GM21390 (cell line): Measurements from ENCODE around the gene BIN1.

Source experiments
- ATAC-seq: cut with Tn5 transposase; IDR thresholded peaks from one replicate; pipeline ENCODE4 v1.9.1; 2021; ENCODE audit not compliant: unreplicated experiment

Gene BIN1

DNA sequence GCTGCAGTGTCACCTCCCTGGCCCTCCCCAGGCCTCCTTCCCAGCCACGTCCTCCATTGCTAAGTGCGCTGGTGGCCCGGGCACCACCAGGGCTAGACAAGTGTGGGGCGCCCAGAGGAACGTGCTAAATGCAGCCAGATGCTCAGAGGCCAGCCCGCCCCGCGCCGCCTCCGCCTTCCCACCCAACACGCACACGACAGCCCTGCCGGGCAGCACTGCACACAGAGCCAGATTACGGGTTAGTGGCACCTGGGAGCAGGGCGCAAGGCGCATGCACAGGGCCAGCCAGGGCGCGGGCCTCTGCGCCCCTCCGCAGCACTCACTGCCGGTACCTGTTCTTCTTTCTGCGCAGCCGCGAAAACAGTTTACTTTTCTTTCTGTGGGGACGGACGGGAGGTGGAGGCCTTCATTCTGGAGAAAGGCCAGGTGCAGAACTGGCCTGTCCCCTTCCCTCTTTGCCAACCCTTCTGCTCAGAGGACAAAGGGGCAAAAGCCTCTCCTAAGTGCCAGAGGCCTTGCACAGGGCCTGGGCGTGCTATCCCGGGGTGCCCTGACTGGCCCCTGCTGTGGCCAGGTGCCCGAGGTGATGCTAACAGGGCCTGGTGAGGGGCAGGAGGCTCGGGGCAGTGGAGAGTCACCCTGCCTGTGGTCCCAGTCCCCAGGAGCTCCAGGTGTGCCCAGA, 46.5 kb downstream of the BIN1 start:
- ATAC-seq, result no peak

DNA sequence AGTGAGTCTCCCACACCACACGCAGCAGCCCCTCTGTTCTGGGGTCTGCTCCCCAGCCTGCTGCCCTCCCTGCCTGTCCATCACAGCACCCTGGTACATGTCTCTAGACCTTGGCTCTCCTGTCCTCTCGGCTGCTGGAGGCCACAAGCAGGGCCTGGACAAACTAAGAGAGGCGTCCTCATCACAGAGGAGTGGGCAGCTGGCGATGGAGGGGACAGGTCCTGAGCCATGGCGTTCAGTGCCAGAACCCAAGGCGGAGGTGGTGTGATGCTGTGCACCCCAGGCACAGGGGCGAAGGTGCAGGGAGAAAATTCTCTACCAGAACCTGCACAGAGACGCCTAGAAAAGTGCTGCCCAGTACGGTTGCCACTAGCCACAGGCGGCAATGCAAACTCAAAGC, 47.4 kb downstream of the BIN1 start:
- no peak for ATAC-seq

DNA sequence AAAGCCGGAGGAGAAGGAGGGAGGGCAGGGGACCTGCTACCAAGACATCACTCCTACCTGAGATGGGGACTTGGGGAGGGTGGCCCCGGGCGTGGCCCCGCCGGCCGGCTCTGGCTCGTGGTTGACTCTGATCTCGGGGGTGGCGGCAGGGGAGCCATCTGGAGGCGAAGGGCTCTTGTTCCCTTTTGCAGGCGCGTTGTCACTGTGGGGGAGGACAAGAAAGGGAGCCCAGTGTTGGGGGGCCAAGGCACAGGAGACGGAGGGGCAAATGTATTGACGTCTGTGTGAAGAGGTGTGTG, 48.1 kb downstream of the BIN1 start:
- ATAC-seq, result no peak

GRCh38 chr2:127058246-127058953, 48.6 kb downstream of the BIN1 start:
- no peak for ATAC-seq

- no peak for ATAC-seq
Measured at GRCh38 chr2:127057371-127058245, 49.3 kb downstream of the BIN1 start.

DNA sequence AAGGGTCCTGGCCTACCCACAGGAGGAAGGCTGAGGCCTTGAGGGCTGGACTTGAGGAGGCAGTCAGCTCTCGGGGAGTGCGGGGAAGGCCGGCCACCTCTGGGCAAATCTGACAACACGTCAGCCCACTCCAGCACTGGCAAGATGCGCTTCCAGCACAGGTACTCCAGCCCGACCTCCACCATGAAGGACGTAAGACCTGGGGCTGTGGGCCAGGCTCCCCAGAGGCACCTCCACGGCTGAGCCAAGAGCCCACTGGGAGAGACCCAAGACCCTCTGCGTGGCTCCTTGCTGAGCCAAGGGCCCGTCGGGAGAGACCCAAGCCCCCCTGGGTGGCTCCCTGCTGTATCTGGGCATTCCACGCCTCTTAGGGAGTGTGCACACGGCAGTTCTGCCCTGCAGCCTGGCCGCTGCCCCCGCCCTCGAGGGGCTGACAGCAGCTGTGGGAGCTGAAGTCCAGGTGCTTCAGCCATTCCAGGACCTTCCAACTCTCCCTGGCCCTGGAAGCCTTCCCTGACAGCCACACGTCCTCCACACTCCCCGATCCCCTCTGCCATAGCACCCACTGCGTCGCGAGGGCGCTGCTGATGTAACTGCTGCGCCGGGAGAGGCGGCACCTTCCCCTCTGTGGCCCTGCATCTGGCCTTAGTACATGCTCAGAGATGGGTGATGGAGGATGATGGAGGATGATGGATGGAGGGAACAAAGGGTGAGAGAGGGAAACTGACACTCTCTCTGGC, 50.2 kb downstream of the BIN1 start:
- no peak for ATAC-seq

- ATAC-seq, result no peak
Measured at GRCh38 chr2:127056086-127056485, 50.9 kb downstream of the BIN1 start.

DNA sequence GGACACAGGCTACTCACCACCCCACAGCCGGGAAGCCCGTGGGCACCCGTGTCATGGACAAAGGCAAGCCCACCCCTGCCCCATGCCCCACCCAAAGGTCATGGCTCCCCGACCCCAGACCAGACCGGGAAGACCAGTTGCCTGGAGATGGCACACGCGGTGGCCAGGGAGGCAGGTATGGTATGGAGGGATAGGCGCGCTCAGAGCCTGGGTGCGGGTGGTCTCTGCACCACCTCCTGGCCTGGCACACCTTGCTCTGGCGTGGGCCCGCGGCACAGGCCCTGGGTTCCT, 51.2 kb downstream of the BIN1 start:
- ATAC-seq, result no peak

DNA sequence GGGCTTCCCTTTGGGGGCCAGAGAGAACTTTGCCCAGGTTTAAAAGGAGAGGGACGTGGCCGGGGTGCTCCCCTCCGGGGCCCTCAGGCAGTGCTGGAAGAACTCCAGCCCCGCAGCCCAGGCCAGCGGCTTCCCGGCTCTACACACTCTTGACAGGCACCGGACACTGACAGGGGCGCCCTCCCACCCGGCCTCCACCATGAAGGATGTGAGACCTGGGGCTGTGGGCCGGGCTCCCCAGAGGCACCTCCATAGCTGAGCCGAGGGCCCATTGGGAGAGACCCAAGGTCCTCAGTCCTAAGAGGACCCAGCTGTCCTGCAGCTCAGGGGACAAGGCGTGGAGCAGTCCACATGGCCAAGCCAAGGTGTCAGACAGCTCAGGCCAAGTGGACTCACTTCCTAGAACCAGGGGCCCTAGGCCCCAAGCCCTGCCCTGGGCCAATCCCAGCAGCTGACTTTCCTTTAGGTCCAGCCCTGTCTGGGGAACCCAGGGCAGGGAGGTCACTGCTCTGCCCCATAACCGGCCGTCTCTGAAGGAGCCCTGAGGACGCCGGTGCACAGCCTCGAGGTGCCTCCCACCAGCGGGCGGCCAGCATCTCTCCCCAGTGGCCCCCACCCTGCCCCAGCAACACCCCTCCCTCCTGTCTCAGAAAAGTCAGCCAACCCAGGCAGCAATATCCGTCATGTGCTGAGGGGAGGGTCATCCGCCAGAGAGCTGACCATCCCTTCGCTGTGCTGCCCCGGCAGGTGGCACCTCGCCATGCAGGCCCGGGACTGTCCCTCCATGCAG, 51.8 kb downstream of the BIN1 start:
- ATAC-seq, result no peak

- ATAC-seq, result no peak
Measured at GRCh38 chr2:127054604-127054930, 52.4 kb downstream of the BIN1 start.

DNA sequence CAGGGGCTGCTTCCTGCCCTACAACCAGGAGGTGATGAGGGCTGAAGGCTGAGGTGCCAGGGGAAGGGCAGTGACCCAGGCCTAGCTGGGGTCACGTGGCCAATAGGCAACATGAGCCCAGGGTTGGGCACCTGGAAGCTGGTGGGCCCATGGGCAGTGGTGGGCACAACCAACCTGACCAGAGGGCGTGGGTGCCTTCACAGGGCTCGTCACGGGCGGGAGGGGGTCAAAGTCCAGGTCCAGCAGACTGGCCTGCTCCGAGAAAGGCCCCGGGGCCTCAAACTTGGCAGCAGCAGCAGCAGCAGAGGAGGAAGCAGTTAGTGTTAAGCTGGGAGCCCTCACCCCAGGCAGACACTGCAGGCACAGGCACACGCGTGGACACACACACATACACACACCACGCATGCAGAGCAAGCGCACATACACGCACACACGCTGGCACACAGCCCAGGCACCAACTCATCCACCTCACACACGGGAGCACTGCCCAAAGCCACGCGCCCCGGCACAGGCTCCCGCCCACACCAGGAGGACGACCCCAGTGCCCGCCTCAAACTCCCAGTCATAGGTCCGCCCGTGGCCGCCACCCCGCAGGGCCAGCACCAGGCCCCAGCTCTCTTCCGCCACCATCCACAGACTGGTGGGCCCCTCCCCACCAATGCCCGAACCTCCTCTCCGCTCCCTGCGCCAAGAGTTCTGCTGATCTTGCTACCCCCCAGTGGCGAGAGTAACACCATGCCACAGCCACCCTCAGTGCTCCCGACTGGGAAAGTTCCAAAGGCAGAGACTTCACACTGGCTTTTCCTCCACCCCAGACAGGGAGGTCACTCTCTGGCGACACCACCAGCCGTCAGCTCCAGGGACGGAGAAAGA, 53.0 kb downstream of the BIN1 start:
- no peak for ATAC-seq

DNA sequence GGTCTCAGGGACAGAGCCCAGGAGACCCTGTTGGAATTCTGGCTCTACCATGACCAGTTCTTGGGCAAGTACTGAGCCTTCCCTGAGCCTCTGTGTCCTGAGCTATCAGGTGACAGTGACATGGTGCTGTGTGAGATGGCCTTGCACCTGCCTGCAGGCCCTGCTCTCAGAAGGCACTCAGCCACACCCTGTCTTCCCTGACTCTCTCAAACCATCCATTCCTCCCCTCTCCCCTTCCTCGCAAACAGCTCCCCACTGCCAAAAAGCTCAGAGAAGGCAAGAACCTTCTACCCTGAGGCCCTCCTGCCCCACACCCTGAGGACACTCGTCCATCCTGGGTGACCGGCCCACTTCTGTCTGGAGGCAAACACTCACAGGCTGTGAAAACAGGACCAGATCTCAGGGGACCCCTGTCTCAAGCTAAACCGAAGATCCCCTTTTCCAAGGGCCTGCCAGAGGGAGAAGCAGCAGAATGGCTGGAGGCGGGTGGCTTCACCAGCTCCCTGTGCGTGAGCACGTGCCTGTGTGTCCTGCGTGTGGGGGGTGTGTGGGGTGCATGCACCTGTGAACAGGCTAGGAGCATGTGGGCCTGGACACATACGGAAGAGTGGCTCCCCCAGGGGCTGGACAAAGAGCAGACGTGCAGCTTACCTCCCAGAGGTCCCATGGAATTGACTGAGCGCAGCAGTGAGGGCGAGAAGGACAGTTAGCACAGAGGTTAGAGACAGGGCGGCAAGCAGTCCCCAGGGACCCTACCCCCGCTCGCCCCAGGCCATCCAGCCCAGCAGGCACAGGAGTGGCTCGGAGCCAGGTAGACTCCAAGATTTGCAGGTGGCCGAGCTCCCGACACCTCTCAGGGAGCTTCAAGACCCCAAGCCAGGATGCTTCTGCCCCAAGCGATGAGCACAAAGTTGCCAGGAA, 53.9 kb downstream of the BIN1 start:
- no peak for ATAC-seq

- no peak for ATAC-seq
Measured at GRCh38 chr2:127052057-127052770, 54.7 kb downstream of the BIN1 start.

DNA sequence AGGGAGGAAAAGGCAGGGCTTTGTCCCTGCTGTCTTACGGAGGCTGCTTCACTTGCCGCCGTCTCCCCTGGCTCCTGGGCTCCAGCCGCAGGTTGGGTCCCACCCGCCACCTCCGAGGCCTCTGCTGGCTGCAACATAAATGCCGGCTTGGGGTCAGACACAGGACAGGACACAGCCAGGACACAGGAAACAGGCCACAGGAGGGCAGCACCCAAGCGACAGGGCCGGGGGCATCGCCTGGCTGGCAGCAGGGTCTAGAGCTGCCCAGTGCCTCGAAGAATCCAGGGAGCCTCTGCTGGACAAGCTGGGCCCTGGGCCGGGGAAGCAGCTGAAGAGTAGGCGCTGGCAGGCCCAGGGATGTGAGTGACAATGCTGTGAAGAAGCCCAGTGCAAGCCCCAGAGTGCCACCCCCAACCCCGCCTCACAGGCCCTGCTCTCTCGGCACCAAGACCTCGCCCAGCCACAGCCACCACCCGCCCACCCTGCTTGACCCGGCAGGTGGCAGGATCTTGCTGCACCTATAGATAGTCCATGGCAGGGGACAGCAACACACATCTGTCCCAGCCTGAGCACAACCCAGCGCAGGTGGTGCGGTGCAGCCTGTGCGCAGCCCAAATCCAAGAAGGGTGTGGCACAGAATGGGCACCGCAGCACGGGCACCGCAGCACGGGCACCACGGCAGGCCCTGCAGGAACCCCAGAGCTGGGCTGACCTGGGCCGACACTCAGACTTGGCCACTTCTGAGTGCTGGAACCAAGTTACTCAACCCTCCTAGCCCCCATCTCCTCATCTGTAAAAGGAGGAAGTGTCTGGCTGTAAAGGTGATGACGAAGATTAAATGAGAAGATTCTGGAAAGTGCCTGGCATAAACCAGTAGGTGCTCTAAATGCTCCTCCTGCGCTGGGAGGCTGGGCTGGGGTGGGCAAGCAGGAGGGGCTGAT, 55.6 kb downstream of the BIN1 start:
- no peak for ATAC-seq

- no peak for ATAC-seq
Measured at GRCh38 chr2:127050803-127051115, 56.2 kb downstream of the BIN1 start.

GRCh38 chr2:127049927-127050802, 56.8 kb downstream of the BIN1 start:
- ATAC-seq, result peak; percentile 80
